Superior temporal gyrus (tissue), 1 donor: Measurements from ENCODE around the gene ALK.
A peak's percentile ranks its signal among the peaks of the same experiment; 100 is the strongest.

Experiments
- DNase-seq: peaks from one replicate; pipeline ENCODE4 v3.0.0-alpha.2; 2016; ENCODE audit errors: extremely low spot score

Gene ALK

GRCh38 chr2:29921560-29921915 lies at the start of gene ALK:
TSS of gene ALK (minus strand) at chr2:29921586. CDS start at chr2:29920659, 927 bp downstream.
- peak; percentile 80 for DNase-seq

GRCh38 chr2:29966266-29966665 lies 44.9 kb upstream of the ALK start:
- DNase-seq, result no peak

- no peak for DNase-seq
Observed at GRCh38 chr2:29963972-29964570, 42.7 kb upstream of the ALK start.

GRCh38 chr2:29962922-29963321 lies 41.5 kb upstream of the ALK start:
- no peak for DNase-seq

- peak; percentile 15 for DNase-seq
Observed at GRCh38 chr2:29954316-29954715, 32.9 kb upstream of the ALK start.

GRCh38 chr2:29952973-29953372 lies 31.6 kb upstream of the ALK start:
- no peak for DNase-seq

GRCh38 chr2:29951576-29951975 lies 30.2 kb upstream of the ALK start:
- no peak for DNase-seq

- no peak for DNase-seq
Observed at GRCh38 chr2:29950481-29950880, 29.1 kb upstream of the ALK start.

GRCh38 chr2:29949042-29949441 lies 27.7 kb upstream of the ALK start:
- no peak for DNase-seq

GRCh38 chr2:29946505-29946904 lies 25.1 kb upstream of the ALK start:
- no peak for DNase-seq

- DNase-seq, result no peak
Observed at GRCh38 chr2:29942711-29943110, 21.3 kb upstream of the ALK start.

GRCh38 chr2:29940706-29941105 lies 19.3 kb upstream of the ALK start:
- DNase-seq, result no peak

GRCh38 chr2:29936020-29936419 lies 14.6 kb upstream of the ALK start:
- no peak for DNase-seq

- DNase-seq, result no peak
Observed at GRCh38 chr2:29931818-29932217, 10.4 kb upstream of the ALK start.

GRCh38 chr2:29923110-29923721 lies 1.8 kb upstream of the ALK start:
- peak; percentile 95 for DNase-seq

GRCh38 chr2:29922605-29923004 lies 1.2 kb upstream of the ALK start:
- no peak for DNase-seq

- peak; percentile 18 for DNase-seq
Observed at GRCh38 chr2:29920631-29921559, 491 bp downstream of the ALK start.

- DNase-seq, result peak; percentile 42
Observed at GRCh38 chr2:29920130-29920577, 1.2 kb downstream of the ALK start.

- no peak for DNase-seq
Observed at GRCh38 chr2:29918941-29919340, 2.4 kb downstream of the ALK start.

- no peak for DNase-seq
Observed at GRCh38 chr2:29917781-29918180, 3.6 kb downstream of the ALK start.

- no peak for DNase-seq
Observed at GRCh38 chr2:29916571-29916970, 4.8 kb downstream of the ALK start.

GRCh38 chr2:29910960-29911359 lies 10.4 kb downstream of the ALK start:
- DNase-seq, result no peak

- no peak for DNase-seq
Observed at GRCh38 chr2:29910465-29910864, 10.9 kb downstream of the ALK start.
